GM18517 (cell line): ENCODE data around the gene IQCE.
A peak's percentile ranks its signal among the peaks of the same experiment; 100 is the strongest.

Source experiments
- ATAC-seq: cut with Tn5 transposase; IDR thresholded peaks from one replicate; pipeline ENCODE4 v1.9.1; 2021; ENCODE audit warnings: mild to moderate bottlenecking, moderate library complexity; ENCODE audit not compliant: unreplicated experiment

The IQCE gene, protein sequence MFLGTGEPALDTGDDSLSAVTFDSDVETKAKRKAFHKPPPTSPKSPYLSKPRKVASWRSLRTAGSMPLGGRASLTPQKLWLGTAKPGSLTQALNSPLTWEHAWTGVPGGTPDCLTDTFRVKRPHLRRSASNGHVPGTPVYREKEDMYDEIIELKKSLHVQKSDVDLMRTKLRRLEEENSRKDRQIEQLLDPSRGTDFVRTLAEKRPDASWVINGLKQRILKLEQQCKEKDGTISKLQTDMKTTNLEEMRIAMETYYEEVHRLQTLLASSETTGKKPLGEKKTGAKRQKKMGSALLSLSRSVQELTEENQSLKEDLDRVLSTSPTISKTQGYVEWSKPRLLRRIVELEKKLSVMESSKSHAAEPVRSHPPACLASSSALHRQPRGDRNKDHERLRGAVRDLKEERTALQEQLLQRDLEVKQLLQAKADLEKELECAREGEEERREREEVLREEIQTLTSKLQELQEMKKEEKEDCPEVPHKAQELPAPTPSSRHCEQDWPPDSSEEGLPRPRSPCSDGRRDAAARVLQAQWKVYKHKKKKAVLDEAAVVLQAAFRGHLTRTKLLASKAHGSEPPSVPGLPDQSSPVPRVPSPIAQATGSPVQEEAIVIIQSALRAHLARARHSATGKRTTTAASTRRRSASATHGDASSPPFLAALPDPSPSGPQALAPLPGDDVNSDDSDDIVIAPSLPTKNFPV

DNA sequence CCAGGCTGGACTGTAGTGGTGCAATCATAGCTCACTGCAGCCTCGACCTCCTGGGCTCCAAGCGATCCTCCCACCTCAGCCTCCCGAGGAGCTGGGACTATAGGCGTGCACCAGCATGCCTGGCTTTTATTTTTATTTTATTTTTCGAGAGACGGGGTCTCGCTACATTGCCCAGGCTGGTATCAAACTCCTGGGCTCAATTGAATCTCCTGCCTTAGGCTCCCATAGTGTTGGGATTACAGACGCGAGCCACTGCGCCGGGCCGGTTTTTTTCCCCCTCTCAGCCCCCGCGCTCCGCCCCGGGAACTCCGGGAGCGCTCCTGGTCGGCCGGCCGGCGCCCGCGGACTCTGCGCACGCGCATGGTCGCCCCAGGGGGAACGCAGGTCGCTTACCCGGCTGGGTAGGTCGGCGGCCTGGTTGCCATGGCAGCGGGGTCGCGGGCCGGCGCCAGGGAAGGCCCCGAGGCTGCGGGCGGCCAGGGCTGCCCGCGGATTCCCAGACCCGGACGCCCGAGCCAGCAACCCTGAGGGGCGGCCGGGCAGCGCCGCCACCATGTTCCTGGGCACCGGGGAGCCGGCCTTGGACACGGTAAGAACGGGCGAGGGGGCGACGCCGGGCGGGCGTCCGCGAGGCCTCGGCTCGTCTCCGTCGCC, at the start of gene IQCE:
Gene IQCE, plus strand, starts transcription at position 351 of the 654 bp plus-strand sequence. Its CDS starts 203 bp downstream, at position 554.
- ATAC-seq = peak; percentile 46

DNA sequence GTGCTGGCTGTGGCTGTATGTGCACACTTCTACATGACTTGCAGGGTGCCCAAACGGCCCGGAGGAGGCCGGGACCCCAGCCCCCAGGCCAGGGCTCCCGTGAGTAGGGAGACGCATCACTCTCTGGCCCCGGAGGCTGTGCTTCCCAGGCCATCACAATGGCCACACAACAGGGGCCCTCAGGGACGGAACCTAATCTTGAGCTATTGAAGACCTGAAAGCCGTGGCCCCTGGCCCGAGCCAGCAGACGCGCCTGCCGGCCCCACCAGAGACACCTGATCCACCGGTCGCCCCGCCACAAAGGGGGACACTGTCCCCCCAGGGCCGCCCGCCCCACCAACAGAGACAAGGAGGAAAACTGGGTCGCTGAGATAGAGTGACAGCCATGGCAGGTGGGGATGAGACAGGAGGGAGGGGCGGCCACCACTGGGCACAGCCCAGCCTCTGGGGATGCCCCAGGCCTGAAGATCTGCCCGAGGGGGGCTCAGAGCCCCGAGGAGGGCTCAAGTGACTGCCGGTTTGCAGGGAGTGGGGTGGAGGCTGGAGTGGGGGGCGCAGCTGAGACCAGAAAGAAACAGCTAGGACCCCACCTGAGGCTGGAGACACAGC, 49.4 kb upstream of the IQCE start:
- no peak for ATAC-seq

DNA sequence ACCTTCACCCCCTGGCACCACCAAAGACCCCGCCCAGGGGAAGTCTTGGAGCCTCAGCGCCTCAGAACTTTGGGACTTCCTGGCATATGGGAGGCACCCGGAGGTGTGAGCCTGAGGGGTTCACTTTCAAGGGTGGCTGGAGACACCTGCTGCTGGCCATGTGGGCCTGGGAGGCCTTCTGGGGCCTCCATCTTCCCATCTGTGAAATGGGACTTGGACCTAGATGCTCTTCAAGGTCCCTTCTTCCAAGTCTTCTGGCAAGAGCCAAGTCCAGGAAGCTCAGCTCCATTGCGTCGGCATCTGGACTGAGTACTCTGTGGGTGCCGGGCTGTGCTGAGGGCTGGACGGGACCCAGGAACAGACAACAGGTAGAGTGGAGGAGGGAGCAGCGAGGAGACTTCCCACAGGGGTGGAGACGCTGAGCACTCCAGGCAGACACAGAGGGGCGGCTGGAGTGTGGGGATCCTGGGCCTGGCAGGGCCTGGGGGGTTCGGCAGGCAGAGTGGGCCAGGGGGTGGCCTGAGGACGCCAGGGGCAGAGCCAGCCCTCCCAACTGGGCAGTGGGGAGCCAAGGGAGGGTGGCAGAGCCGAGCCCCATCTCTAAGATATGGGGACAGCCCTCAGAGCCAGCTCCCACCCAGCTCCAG, 48.5 kb upstream of the IQCE start:
- ATAC-seq = no peak

DNA sequence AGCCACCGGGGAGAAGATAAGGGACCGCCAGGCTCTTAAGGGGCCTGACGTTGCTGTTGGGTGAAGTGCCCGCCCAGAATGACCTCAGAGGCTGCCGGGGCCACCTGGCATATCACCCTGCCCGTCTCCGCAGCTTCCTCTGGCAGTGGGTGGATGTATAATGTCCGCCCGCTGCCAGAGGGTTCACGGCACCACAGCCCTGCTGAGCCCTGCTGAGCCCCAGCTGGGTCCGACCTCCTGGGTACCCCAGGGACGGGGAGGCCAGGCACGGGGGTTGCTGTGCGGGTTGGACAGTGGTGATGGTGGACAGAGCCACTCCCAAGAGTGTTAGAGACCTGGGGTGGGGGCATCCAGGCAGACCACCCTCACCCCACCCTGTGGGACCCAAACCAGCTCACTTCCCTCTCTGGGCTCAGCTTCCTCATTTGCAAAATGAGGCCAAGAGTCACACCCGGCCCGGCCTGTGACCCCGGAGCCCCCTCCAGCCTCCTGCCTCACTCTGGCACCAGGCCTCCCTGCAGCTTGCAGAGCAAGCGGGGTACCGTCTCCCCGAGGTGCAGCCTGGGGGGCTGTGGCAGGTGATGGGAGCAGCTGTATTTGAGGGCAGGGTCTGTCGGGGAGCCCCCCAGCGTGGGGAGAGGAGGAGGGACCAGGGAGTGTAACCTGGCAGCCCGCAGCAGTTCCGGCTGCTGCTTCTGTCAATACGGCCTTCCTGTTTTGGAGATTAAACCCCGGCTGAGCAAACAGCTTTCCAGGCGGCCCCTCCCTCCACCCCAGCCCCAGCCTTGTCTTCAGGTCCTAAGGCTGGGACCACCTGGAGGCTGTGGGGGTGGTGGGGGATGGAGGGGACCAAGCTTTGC, 47.6 kb upstream of the IQCE start:
- no peak for ATAC-seq

DNA sequence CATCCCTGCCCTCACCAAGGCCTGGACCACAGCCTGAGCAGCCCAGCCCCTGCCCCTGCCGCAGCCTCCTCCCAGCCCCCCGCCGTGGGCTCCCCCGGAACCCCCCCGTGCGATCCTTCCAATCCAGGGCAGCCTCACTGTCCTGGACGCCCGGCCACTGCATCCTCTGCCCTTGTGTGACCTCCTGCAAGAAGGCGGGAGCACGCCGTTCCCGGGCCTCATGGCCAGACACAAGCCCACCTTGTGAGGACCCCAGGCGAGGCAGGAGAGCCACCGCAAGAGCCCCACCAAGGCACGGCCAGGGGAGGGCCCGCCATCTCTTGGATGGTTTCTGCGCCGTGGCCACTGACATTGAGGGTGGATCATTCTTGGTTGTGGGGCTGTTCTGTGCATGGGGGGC, 47.0 kb upstream of the IQCE start:
- ATAC-seq = no peak

DNA sequence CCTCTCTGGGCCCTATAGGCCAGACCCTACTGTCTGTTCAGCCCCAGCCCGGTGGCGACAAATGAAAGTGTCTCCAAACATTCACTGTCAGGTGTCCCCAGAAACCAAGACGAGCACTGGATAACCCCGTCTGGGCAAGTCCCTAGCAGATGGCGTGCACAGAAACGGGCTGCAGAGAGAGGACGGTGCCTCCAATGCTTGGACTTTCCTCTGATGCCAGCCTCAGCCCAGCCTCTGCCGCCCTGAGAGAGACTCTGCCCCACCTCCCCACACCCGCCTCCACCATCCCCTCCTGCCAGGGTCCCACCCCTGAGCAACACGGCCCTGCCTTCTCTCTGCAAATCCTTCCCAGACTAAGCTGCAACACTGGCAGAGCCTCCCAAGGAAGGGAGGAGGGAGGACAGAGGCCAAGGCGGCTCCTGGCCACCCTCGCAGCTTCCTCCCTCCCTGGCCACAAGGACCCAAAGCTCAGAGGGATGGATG, 46.6 kb upstream of the IQCE start:
- ATAC-seq = no peak

DNA sequence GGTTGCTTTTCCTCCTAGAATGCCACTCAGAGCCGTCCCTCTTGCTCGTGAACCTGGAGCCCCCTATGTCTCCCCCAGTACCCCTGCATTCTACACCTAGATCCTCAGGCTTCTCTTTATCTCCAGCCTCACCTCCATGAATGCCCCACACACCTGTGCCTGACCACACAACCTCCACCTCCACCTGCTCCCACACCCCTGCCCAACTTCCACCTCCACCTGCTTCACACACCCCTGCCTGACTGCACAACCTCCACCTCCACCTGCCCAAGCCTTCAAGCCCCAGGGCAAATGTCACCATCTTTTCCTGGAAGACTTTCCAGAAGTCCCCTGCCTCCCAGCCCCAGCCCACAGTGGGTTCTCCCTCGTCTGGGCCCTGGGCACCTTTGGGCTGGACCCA, 46.1 kb upstream of the IQCE start:
- ATAC-seq = no peak

DNA sequence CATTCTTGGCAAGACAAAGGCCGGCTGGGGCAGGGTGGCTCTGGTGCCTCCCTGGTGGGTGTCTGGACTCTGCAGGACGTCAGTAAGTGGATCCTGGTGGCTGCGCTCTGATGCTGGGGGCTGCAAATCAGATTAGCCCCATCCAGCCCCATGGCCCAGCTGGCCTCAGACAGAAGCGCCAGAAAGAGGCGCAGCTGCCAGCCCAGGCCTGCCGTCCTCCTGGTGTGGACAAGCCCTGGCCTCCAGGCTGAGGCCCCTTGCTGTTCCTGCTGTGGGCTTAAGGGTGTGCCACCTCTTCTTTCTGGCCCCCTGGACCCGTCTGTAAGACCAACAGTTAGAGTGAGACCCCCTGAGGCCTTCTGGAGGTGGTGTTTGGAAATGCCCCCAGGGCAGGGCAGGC, 45.1 kb upstream of the IQCE start:
- no peak for ATAC-seq

DNA sequence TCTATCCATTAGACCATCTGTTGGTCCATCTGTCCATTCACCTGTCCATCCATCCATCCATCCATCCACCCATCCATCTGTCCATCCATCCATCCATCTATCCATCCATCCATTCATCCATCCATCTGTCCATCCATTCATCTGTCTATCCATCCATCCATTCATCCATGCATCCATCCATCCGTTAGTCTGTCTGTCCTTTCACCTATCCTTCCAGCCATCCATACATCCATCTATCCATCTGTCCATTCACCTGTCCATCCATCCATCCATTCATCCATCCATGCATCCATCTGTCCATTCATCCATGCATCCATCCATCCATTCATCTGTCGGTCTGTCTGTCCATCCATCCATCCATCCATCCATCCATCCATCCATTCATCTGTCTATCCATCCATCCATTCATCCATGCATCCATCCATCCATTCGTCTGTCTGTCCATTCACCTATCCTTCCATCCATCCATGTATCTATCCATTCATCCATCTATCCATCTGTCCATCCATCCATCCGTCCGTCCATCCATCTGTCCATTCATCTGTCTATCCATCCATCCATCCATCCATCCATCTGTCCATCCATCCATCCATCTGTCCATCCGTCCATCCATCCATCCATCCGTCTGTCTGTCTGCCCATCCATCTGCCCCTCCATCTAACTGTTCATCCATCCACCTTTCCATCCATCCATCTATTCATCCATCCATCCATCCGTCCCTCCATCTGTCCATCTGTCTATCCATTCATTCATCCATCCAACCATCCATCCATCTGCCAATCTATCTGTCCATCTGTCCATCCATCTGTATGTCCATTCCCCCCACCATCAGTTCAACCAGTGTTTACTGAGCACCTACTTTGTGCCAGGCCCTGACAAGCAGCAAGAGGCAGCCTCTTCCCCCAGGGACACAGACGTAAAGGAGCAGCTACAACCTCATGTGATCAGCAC, 44.0 kb upstream of the IQCE start:
- ATAC-seq = no peak

DNA sequence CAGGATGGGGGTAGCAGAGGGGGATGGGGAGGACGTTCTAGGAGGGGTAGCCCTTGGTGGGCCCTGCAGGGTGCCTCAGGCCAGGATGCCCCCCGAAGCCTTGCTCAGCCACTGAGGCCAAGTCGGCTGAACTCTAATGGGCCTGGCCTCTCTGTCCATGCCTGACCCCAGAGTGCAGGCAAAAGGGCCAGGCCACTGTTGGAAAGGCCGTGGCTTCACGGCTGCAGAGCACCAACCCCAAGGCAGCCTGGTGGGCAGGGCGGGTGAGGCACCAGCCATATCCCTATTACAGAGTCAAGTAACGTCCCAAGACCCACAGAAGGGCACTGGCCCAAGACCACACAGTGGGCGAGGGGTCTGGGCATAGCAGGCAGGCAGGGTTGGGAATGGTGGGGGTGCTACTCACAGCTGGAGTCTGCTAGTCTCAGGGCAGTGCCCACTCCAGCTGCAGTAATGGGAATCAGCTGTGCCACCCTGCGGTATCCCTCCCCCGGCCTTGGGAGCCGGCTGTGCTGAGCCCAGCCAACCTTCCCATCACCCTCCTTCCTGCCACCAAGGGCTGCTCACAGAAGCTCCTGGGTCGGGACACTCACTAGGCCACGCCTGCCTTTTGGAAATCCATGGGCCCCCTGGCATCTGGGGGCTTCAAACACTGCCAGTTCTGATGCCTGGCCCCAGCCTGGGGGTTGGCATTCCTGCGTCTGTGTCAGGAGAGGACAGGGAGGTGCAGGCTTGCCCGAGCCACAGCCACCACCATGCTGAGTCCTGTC, 43.2 kb upstream of the IQCE start:
- no peak for ATAC-seq

DNA sequence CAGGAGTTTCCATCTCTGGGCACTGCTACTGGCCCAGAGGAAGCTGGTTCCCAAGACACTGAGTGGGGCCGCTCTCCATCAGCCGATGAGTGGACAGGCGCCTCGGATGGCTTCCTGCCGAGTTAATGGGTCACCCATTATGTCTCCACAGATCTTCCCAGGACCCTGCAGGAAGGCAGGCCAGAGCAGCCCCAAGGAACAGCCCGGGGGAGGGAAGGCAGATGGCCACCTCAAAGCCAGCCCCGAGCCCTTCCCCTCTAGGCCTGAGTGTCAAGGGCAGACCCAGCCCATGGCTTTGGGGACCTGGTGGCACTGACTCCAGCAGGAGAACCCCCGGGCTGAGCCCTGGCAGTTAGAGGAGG, 42.6 kb upstream of the IQCE start:
- ATAC-seq = no peak

DNA sequence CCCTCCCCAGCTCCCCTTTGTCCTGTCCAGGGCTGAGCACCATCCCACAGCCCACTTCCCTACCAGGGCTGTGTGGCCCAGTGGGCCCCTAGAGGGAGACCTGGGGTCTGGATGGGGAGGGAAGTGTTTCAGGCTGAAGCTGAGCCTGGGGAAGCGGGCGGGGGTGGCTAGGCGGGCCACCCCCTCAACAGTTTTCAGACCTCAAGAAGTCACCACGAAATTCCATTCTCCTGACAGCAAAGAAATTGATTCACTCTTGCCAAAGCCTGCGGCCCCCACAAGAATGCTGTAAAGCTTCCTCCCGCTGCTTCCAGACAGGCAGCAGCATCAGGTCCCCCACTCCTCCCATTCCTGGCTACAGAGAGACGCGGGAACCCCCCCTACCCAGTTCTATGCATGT, 41.8 kb upstream of the IQCE start:
- ATAC-seq = no peak

DNA sequence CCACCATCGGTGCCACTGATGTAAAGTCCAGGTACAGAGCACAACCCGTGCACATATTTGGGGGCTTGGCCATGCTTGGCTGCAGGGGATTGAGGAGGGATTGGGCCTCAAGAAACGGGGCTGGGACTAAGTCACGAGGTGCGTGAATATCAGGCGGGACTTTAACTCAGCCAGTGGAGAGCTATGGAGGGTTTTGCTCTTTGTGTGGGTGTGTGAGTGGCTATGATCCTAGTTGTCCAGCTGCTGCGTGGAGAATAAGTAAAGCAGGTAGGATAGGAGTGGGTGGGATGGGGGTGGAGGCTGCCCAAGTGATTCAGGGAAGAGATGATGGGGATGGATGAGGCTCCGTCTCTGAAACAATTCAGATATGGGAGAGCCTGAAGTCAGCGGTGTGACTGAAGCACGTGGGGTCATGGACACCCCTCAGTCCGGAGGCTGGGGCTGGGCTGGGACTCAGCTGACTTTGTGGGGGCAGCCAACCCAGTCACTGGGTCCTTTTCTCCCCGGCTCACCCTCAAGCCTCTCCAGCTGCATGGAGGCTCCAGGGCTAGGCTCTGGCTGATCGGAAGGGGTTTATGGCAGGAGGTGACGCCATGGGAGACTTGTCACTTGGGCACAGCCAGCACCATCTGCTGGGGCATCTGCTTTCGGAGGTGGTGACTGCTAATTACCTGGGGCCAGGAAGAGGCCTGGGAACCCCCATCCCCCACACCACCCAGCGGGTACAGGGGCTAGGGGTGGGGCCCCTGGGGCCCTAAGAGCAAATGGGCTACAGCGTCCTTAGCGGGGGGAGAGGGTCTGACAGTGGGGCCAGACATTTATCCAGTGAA, 40.9 kb upstream of the IQCE start:
- ATAC-seq = no peak

DNA sequence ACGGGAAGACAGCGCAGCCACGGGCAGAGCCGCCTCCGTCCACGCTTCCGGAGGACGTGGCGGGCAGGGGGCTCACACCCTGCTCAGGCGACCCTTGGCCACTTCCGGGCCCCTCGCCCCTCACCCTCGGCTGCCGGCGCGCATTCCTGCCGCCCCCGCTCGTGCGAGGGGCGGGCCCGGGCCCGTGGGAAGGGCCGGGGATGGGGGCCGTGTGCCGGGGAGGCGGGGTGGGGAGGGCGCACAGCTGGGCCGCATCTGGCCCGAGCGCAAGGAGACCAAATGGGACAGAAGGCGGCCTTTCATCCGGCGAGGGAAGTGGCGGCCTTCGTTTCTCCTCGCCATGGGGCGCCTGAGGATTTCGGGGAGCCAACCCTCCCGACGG, 40.1 kb upstream of the IQCE start:
- no peak for ATAC-seq

DNA sequence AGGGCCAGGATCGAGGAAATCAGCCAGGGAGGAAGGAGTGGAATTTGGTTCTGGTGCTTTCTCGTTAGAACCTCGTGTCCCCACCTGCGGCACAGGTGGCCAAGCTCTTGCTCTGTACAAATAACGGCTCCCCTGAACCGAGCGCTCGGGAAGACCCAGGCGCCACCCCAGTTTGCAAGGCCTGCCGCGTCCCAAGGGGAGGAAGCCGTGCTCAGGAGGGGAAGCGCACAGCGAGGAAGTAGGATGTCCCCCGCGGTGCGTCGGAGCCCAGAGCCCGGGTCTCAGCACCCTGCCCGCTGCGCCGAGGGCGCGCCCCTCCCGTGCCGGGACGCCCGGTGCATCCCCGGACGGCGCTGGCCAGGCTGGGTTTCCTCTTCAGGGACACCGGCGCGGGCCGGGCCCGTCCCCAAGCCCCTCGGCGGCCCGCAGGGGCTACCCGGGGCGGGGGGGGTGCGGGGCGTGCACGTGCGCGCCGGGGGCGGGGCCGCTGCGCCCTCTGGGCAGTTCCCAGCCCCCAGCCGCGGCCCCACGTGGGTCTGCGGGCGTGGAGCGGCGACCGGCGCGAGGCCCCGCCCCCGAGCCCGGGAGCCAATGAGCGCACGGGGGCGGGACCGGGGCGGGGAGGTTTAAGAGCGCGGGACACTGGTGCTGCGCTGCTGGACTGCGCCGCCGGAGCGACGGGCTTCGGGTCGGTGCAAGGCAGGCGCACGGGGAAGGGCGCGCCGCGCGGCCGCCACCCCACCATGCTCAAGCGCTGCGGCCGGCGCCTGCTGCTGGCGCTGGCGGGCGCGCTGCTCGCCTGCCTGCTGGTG, 39.5 kb upstream of the IQCE start, which contains the start of gene LFNG:
Gene LFNG, plus strand, starts transcription at position 656 of the 812 bp plus-strand sequence. Its CDS starts 88 bp downstream, at position 744.
- ATAC-seq = peak; percentile 74

DNA sequence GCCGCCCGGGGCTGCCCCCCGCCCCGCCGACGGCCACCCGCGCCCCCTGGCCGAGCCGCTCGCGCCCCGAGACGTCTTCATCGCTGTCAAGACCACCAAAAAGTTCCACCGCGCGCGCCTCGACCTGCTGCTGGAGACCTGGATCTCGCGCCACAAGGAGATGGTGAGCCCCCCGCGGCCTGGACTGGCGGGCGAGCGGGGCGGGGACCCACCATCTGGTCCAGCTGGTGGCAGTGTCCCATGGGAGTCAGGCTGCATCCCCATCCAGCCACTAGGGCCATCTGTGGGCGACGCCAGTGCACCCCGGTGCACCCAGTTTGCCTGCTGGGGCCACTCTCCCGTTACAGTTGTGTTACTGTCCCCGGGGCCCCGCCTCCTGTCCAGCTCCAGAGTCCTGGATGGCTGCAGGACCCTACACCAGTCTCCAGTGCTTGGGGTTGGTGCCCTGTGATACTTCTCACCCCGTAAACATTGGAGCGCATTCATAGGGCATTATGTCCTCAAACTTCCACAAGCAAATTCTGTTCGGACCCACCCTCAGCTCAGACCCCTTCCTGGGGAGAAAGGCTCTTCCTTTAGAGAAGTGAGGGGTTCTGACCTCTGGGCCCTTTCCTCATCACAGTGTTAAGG, 38.5 kb upstream of the IQCE start:
- no peak for ATAC-seq
